Lung (tissue), 12 donors: ENCODE measurements around the gene UNC93B1. TPM values are rescaled to one million over a fixed set of nuclear protein-coding genes. Genes with fewer than 3 reads are reported as not detected.

Experiments used
- ATAC-seq: fragments of 200-7000 bp; cut with Tn5 transposase; one replicate; pipeline ENCODE4 v1.9.1; 2020; ENCODE audit warnings: moderate number of reproducible peaks; ENCODE audit not compliant: insufficient read depth, low FRiP score
- DNase-seq, 3 donors: peaks; one replicate each; pipeline ENCODE4 v3.0.0-alpha.2; 2013 to 2017
- H3K27ac ChIP-seq, 2 donors: one replicate each; pipeline ENCODE4 v1.5.1; 2013; ENCODE audit warnings: mild to moderate bottlenecking in 2 of 2, moderate library complexity in 2 of 2, control low read depth in 1 of 2, inconsistent platforms in 1 of 2, low read depth in 1 of 2, low read length in 1 of 2
- H3K27me3 ChIP-seq, 3 donors: one replicate each; pipeline ENCODE4 v1.5.1; 2013; ENCODE audit warnings: low read length in 2 of 3; ENCODE audit not compliant: control insufficient read depth in 3 of 3, insufficient read depth in 3 of 3
- H3K36me3 ChIP-seq, 4 donors: one replicate each; pipeline ENCODE4 v1.5.1; 2013; ENCODE audit warnings: low read length in 4 of 4, mild to moderate bottlenecking in 1 of 4, moderate library complexity in 1 of 4; ENCODE audit not compliant: control insufficient read depth in 4 of 4, insufficient read depth in 4 of 4
- H3K4me1 ChIP-seq, 5 donors: one replicate each; pipeline ENCODE4 v1.5.1; 2013; ENCODE audit warnings: low read length in 5 of 5, mild to moderate bottlenecking in 2 of 5, moderate library complexity in 1 of 5; ENCODE audit not compliant: control insufficient read depth in 5 of 5, insufficient read depth in 5 of 5
- H3K4me3 ChIP-seq: one replicate; pipeline ENCODE4 v1.5.1; 2013; ENCODE audit warnings: mild to moderate bottlenecking, control low read depth, moderate library complexity
- H3K9ac ChIP-seq, 2 donors: one replicate each; pipeline ENCODE4 v1.5.1; 2013; ENCODE audit warnings: low read length in 2 of 2, control low read depth in 1 of 2; ENCODE audit not compliant: insufficient read depth in 1 of 2
- H3K9me3 ChIP-seq, 4 donors: one replicate each; pipeline ENCODE4 v1.5.1; 2013; ENCODE audit warnings: low read length in 3 of 4, mild to moderate bottlenecking in 1 of 4, moderate library complexity in 1 of 4; ENCODE audit not compliant: control insufficient read depth in 4 of 4, insufficient read depth in 3 of 4
- CTCF ChIP-seq: IDR thresholded peaks from 2 replicates; pipeline ENCODE4 v1.5.1; 2012; ENCODE audit warnings: mild to moderate bottlenecking; ENCODE audit errors: control extremely low read depth, extremely low read depth
- WGBS, 2 donors: extraction: QIAGEN DNeasy Blood & Tissue Kit; methylation state at CpG; one replicate each; pipeline ENCODE4 v1.1.7; 2013; 5-methylcytosine and 5-hydroxymethylcytosine counted together
- polyA plus RNA-seq, 2 donors: library from polyadenylated mRNA; stranded (reverse); fragments of 200-250 nt; gene quantifications; one replicate each; pipeline ENCODE4 v1.2.1, GENCODE V29; 2013
- total RNA-seq, 2 donors: library from RNA; depleted of rRNA in 1 of 2; stranded (reverse); fragments of >200 nt in 1 of 2; gene quantifications; one replicate each; pipeline ENCODE4 v1.2.1, GENCODE V29; 2014 to 2021
- donor health status: control.
- donor health status: control.
- donor health status: Bipolar disorder and iron deficiency.
- donor health status: healthy.
- donor health status: DM: yes; HTN: yes; CAD: no.

The UNC93B1 gene
- total and polyA plus RNA-seq, 4 donors, result 44.3 to 124 (median 87.8) TPM

- TF ChIP-seq CTCF, result no peak
- H3K27me3 ChIP-seq, result no peaks in the 10 kb centered on the region
- no peak overlapping the region for H3K27ac ChIP-seq
- DNase-seq (no peak), ATAC-seq (no peak)
- peaks cover 0 to 2% (median 0%) of the 10 kb centered on the region in 4 donors for H3K9me3 ChIP-seq
- peaks cover 5 to 22% (median 11%) of the 10 kb centered on the region in 5 donors for H3K4me1 ChIP-seq
- H3K9ac ChIP-seq, result no peak overlapping the region
- H3K36me3 ChIP-seq, result no peaks in the 10 kb centered on the region
- 94 to 96% methylated on average over 7 of the region's 7 CpGs for WGBS, 2 donors
- no peak overlapping the region for H3K4me3 ChIP-seq
These were observed 2.8 kb upstream of the UNC93B1 start for GRCh38 chr11:68006606-68007166.

- WGBS, 2 donors, result 73 to 79% methylated on average over 14 of the region's 14 CpGs
- H3K9ac ChIP-seq, result no peak overlapping the region
- peaks cover 0 to 2% (median 0%) of the 10 kb centered on the region in 4 donors for H3K9me3 ChIP-seq
- peaks cover 0 to 9% (median 5%) of the 10 kb centered on the region in 5 donors for H3K4me1 ChIP-seq
- H3K4me3 ChIP-seq, result no peak overlapping the region
- DNase-seq (no peak), ATAC-seq (no peak)
- H3K36me3 ChIP-seq, result no peaks in the 10 kb centered on the region
- no peaks in the 10 kb centered on the region for H3K27me3 ChIP-seq
- H3K27ac ChIP-seq, result peak overlapping the region in 1 of 2 donors; percentile 6
- TF ChIP-seq CTCF, result no peak
These were observed 846 bp upstream of the UNC93B1 start for GRCh38 chr11:68004551-68005335.

- DNase-seq, result peak in 2 of 3 donors; percentile 37 to 47
- Histone ChIP-seq H3K9ac (no peak overlapping the region), H3K4me3 (peak overlapping the region; percentile 69), H3K27me3 (no peaks in the 10 kb centered on the region), H3K4me1 (peaks cover 0 to 9% (median 0%) of the 10 kb centered on the region in 5 donors), H3K9me3 (peaks cover 0 to 2% (median 0%) of the 10 kb centered on the region in 4 donors), H3K36me3 (no peaks in the 10 kb centered on the region), H3K27ac (peak overlapping the region in 1 of 2 donors; percentile 80)
- WGBS, 2 donors, result 12 to 14% methylated on average over 69 to 86 of the region's 86 CpGs
- TF ChIP-seq CTCF, result no peak
- ATAC-seq, result peak; percentile 38
These were observed 705 bp downstream of the UNC93B1 start for GRCh38 chr11:68002938-68003845.
